Sigmoid colon (tissue), 4 donors: ENCODE measurements around the gene CNGB1.

Experiments used
- CTCF ChIP-seq, 4 experiments: fragments of 450-650 bp in 3 of 4; fragments of 200-600 bp in 1 of 4; IDR thresholded peaks; one replicate each; pipeline ENCODE4 v1.5.1; 2016 to 2019; ENCODE audit warnings: antibody characterized with exemption in 4 of 4, mild to moderate bottlenecking in 3 of 4, moderate library complexity in 2 of 4
- EP300 ChIP-seq, 4 donors: sonication (generic); formaldehyde crosslinking; IDR thresholded peaks; one replicate each; pipeline ENCODE4 v1.6.1; 2017; ENCODE audit warnings: antibody characterized with exemption in 4 of 4
- POLR2A ChIP-seq, 2 donors: fragments of 450-650 bp; IDR thresholded peaks; one replicate each; pipeline ENCODE4 v1.6.1; 2016; ENCODE audit warnings: antibody characterized with exemption in 2 of 2, mild to moderate bottlenecking in 2 of 2, moderate library complexity in 2 of 2
- POLR2AphosphoS5 ChIP-seq, 4 donors: sonication (generic); formaldehyde crosslinking; IDR thresholded peaks; one replicate each; pipeline ENCODE4 v1.6.1; 2017; ENCODE audit warnings: antibody characterized with exemption in 4 of 4

GRCh38 chr16:57992084-57992483, 21.2 kb upstream of the CNGB1 start:
- TF ChIP-seq CTCF (IDR thresholded peaks at IDR 0.05): no peak
- TF ChIP-seq EP300 (IDR thresholded peaks at IDR 0.05): no peak
- no peak for TF ChIP-seq POLR2A (IDR thresholded peaks at IDR 0.05)
- TF ChIP-seq POLR2AphosphoS5 (IDR thresholded peaks at IDR 0.05): no peak
